Inferior parietal cortex (tissue), 1 donor: ENCODE measurements around the gene TNFSF11.
"Not testable (repeated sequence)": the region's sequence is repeated elsewhere in the genome, so short reads cannot be mapped to it uniquely, and the experiment has no call there.

ENCODE experiments used
- DNase-seq: peaks from one replicate; pipeline ENCODE4 v3.0.0-alpha.2; 2016; ENCODE audit errors: extremely low spot score

TNFSF11 gene

GRCh38 chr13:42560320-42560719, 13.6 kb upstream of the TNFSF11 start:
- DNase-seq, result not testable (repeated sequence)

GRCh38 chr13:42561752-42562467, 12.0 kb upstream of the TNFSF11 start:
- no peak for DNase-seq

- no peak for DNase-seq
Measured at GRCh38 chr13:42567906-42568305, 6.0 kb upstream of the TNFSF11 start.

- DNase-seq, result no peak
Measured at GRCh38 chr13:42569576-42570344, 4.2 kb upstream of the TNFSF11 start.

- DNase-seq, result no peak
Measured at GRCh38 chr13:42571895-42572294, 2.1 kb upstream of the TNFSF11 start.

GRCh38 chr13:42574435-42575311, 721 bp downstream of the TNFSF11 start:
- no peak for DNase-seq

- no peak for DNase-seq
Measured at GRCh38 chr13:42575938-42576337, 2.0 kb downstream of the TNFSF11 start.

- no peak for DNase-seq
Measured at GRCh38 chr13:42577538-42577937, 3.6 kb downstream of the TNFSF11 start.

GRCh38 chr13:42580644-42581043, 6.7 kb downstream of the TNFSF11 start:
- no peak for DNase-seq

GRCh38 chr13:42581427-42581826, 7.5 kb downstream of the TNFSF11 start:
- no peak for DNase-seq

GRCh38 chr13:42591602-42592001, 17.6 kb downstream of the TNFSF11 start:
- no peak for DNase-seq

- no peak for DNase-seq
Measured at GRCh38 chr13:42592915-42593900, 19.3 kb downstream of the TNFSF11 start.

- DNase-seq, result peak; percentile 87
Measured at GRCh38 chr13:42594481-42595252, 20.7 kb downstream of the TNFSF11 start.

- no peak for DNase-seq
Measured at GRCh38 chr13:42595253-42595571, 21.3 kb downstream of the TNFSF11 start.

GRCh38 chr13:42597505-42597904, 23.6 kb downstream of the TNFSF11 start:
- DNase-seq, result no peak

GRCh38 chr13:42600943-42601342, 27.0 kb downstream of the TNFSF11 start:
- DNase-seq, result no peak

GRCh38 chr13:42602906-42603305, 29.0 kb downstream of the TNFSF11 start:
- DNase-seq, result no peak

- no peak for DNase-seq
Measured at GRCh38 chr13:42603571-42603970, 29.6 kb downstream of the TNFSF11 start.

- no peak for DNase-seq
Measured at GRCh38 chr13:42607546-42607945, 33.6 kb downstream of the TNFSF11 start.

GRCh38 chr13:42610649-42611048, 36.7 kb downstream of the TNFSF11 start:
- no peak for DNase-seq
